ENCODE data around the gene KIF21B.

DNA sequence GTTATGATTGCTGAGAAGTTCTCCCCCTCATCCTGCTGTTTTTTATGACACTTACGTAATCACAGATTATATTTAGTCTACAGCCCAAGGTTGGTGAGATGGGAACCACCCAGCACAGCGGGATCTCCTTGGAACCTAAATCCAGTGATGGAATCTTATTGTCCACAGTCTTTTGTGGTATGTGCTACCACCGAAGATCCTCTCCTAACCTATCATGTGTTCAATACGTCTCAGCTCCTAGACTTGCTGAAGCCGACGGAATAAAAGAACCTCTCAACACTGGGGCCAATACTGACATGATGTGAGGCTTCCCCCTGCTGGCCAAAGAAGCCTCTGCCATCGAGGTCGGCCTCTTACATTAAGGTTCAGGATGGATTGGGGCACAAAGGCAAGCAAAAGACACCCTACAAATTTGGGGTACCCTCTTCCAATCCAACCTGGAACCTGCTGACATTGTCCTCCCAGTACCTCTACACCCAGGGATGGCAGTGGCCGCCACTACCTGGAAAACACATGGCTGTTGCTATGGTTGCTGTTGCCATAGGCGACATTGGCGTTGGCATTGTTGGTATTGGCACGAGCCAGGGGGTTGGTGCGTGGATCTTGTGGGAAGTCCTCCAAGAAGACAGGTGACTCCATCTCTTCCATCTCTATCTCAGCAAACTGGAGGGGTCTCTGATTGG lies 19.4 kb upstream of the KIF21B start:
- TF ChIP-seq, protein P1, sequence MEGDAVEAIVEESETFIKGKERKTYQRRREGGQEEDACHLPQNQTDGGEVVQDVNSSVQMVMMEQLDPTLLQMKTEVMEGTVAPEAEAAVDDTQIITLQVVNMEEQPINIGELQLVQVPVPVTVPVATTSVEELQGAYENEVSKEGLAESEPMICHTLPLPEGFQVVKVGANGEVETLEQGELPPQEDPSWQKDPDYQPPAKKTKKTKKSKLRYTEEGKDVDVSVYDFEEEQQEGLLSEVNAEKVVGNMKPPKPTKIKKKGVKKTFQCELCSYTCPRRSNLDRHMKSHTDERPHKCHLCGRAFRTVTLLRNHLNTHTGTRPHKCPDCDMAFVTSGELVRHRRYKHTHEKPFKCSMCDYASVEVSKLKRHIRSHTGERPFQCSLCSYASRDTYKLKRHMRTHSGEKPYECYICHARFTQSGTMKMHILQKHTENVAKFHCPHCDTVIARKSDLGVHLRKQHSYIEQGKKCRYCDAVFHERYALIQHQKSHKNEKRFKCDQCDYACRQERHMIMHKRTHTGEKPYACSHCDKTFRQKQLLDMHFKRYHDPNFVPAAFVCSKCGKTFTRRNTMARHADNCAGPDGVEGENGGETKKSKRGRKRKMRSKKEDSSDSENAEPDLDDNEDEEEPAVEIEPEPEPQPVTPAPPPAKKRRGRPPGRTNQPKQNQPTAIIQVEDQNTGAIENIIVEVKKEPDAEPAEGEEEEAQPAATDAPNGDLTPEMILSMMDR (IDR thresholded peaks at IDR 0.05) = peak; percentile 97
- TF ChIP-seq ZFX (IDR thresholded peaks at IDR 0.05; ENCODE audit: borderline replicate concordance) = no peak
